HuH-7 (cell line): Measurements from ENCODE around the gene YIPF4.
"Not testable (repeated sequence)": the region's sequence is repeated elsewhere in the genome, so short reads cannot be mapped to it uniquely, and the experiment has no call there.

Source experiments
- DNase-seq: peaks from one replicate; pipeline ENCODE4 v3.0.0; 2011; ENCODE audit warnings: low spot score

Gene YIPF4

GRCh38 chr2:32289165-32289999, 11.7 kb downstream of the YIPF4 start:
- no peak for DNase-seq

- DNase-seq = no peak
These were observed 12.3 kb downstream of the YIPF4 start for GRCh38 chr2:32290000-32290339.

- no peak for DNase-seq
These were observed 14.0 kb downstream of the YIPF4 start for GRCh38 chr2:32291746-32292145.

- not testable (repeated sequence) for DNase-seq
These were observed 15.8 kb downstream of the YIPF4 start for GRCh38 chr2:32293493-32293892.

GRCh38 chr2:32293966-32294562, 16.4 kb downstream of the YIPF4 start:
- DNase-seq = not testable (repeated sequence)

GRCh38 chr2:32310577-32310976, 32.9 kb downstream of the YIPF4 start:
- DNase-seq = no peak

- DNase-seq = no peak
These were observed 37.2 kb downstream of the YIPF4 start for GRCh38 chr2:32314886-32315285.

- DNase-seq = not testable (repeated sequence)
These were observed 51.0 kb downstream of the YIPF4 start for GRCh38 chr2:32328679-32329078.

GRCh38 chr2:32329180-32329980, 51.7 kb downstream of the YIPF4 start:
- DNase-seq = peak; percentile 67

GRCh38 chr2:32330136-32330535, 52.4 kb downstream of the YIPF4 start:
- no peak for DNase-seq

- DNase-seq = no peak
These were observed 65.1 kb downstream of the YIPF4 start for GRCh38 chr2:32342801-32343200.

GRCh38 chr2:32350797-32351196, 73.1 kb downstream of the YIPF4 start:
- DNase-seq = not testable (repeated sequence)

- no peak for DNase-seq
These were observed 78.4 kb downstream of the YIPF4 start for GRCh38 chr2:32355976-32356680.

GRCh38 chr2:32356681-32357317, 79.1 kb downstream of the YIPF4 start, which contains the start of gene BIRC6:
BIRC6 (plus strand) TSS chr2:32357023; CDS start chr2:32357162, 139 bp downstream.
- DNase-seq = peak; percentile 95

GRCh38 chr2:32357318-32358110, 79.8 kb downstream of the YIPF4 start:
- DNase-seq = no peak

- DNase-seq = no peak
These were observed 80.4 kb downstream of the YIPF4 start for GRCh38 chr2:32358111-32358482.

GRCh38 chr2:32360416-32360815, 82.7 kb downstream of the YIPF4 start:
- DNase-seq = no peak

GRCh38 chr2:32362997-32363396, 85.3 kb downstream of the YIPF4 start:
- not testable (repeated sequence) for DNase-seq

- no peak for DNase-seq
These were observed 85.9 kb downstream of the YIPF4 start for GRCh38 chr2:32363597-32363996.

- not testable (repeated sequence) for DNase-seq
These were observed 86.6 kb downstream of the YIPF4 start for GRCh38 chr2:32364290-32364689.

- not testable (repeated sequence) for DNase-seq
These were observed 88.0 kb downstream of the YIPF4 start for GRCh38 chr2:32365679-32366078.
